Aorta (tissue), 5 donors: ENCODE data around the gene PLEKHA1. TPM values are rescaled to one million over a fixed set of nuclear protein-coding genes. Genes with fewer than 3 reads are reported as not detected.

ENCODE experiments used
- ATAC-seq: fragments of 200-7000 bp; cut with Tn5 transposase; one replicate; pipeline ENCODE4 v1.9.1; 2022; ENCODE audit warnings: moderate library complexity; ENCODE audit not compliant: low FRiP score
- DNase-seq, 2 donors: peaks; one replicate each; pipeline ENCODE4 v3.0.0-alpha.2; 2020
- H3K27ac ChIP-seq, 2 donors: one replicate each; pipeline ENCODE4 v1.5.1; 2013; ENCODE audit warnings: low read length in 2 of 2, mild to moderate bottlenecking in 2 of 2, moderate library complexity in 2 of 2, control low read depth in 1 of 2, inconsistent platforms in 1 of 2, low read depth in 1 of 2
- H3K27me3 ChIP-seq, 2 donors: one replicate each; pipeline ENCODE4 v1.6.1; 2013; ENCODE audit warnings: control low read depth in 1 of 2, low read length in 1 of 2, mild to moderate bottlenecking in 1 of 2, moderate library complexity in 1 of 2; ENCODE audit not compliant: insufficient read depth in 2 of 2, control insufficient read depth in 1 of 2
- H3K36me3 ChIP-seq, 2 donors: one replicate each; pipeline ENCODE4 v1.6.1; 2013; ENCODE audit warnings: control low read depth in 1 of 2, low read length in 1 of 2, mild to moderate bottlenecking in 1 of 2; ENCODE audit not compliant: insufficient read depth in 2 of 2, control insufficient read depth in 1 of 2
- H3K4me1 ChIP-seq, 2 donors: one replicate each; pipeline ENCODE4 v1.6.1; 2013; ENCODE audit warnings: low read length in 2 of 2, control low read depth in 1 of 2, mild to moderate bottlenecking in 1 of 2, moderate library complexity in 1 of 2; ENCODE audit not compliant: insufficient read depth in 2 of 2, control insufficient read depth in 1 of 2
- H3K4me3 ChIP-seq, 2 donors: one replicate each; pipeline ENCODE4 v1.5.1; 2013; ENCODE audit warnings: low read length in 2 of 2, control low read depth in 1 of 2, mild to moderate bottlenecking in 1 of 2
- H3K9me3 ChIP-seq: one replicate; pipeline ENCODE4 v1.6.1; 2013; ENCODE audit warnings: mild to moderate bottlenecking, low read length; ENCODE audit not compliant: control insufficient read depth
- WGBS, 2 donors: extraction: QIAGEN DNeasy Blood & Tissue Kit; methylation state at CpG; one replicate each; pipeline ENCODE4 v1.1.7; 2013; 5-methylcytosine and 5-hydroxymethylcytosine counted together
- intact Hi-C, 2 donors: fragments of 100-400 bp; cut with DNase I; formaldehyde crosslinking; loops; one replicate each; pipeline versions ENCODE4 v1.14.2 to v1.15.0; 2022
- polyA plus RNA-seq, 2 donors: library from polyadenylated mRNA; stranded (reverse); fragments of 200-250 nt; gene quantifications; one replicate each; pipeline ENCODE4 v1.2.3, GENCODE V29; 2013
- total RNA-seq, 2 donors: library from RNA; stranded (reverse); fragmentation: NEBNext Ultra II Directional; extraction: Animal tissue kit (Norgen Biotek cat#: 25700); gene quantifications; one replicate each; pipeline ENCODE4 v1.2.1, GENCODE V29; 2021
- donor health status: healthy with polysubstance abuse.
- donor health status: Bipolar disorder and iron deficiency.
- donor health status: DM: no; HTN: no; CAD: no.
- donor health status: DM: no; HTN: no; CAD: no.
- donor health status: DM: yes; HTN: yes; CAD: no.

The PLEKHA1 gene
- total and polyA plus RNA-seq, 4 donors, result 16.3 to 46.1 (median 28.4) TPM

DNA sequence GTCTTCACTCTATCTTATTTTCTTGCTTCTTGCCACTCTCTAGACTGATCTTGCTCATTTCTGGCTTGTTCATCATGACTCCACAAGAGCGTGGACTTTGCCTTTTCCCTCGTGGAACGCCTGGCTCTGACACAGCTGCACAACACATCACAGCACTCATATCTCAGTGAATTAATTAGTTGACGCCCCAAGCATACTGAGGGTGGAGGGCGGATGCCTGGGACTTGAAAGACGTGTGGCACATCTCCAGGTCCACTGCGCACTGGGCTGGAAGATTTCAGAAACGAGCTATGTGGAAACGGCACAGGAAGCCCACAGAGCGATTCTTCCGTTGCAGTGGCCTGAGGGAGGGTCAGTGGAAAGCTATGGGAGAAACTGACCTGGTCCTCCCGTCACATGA lies 23.6 kb upstream of the PLEKHA1 start:
- DNase-seq (no peak), ATAC-seq (no peak)
- Histone ChIP-seq H3K9me3 (no peaks in the 10 kb centered on the region), H3K27me3 (no peaks in the 10 kb centered on the region), H3K4me3 (no peak overlapping the region), H3K27ac (no peak overlapping the region), H3K36me3 (no peaks in the 10 kb centered on the region), H3K4me1 (no peaks in the 10 kb centered on the region)
- 87 to 89% methylated on average over 12 of the region's 12 CpGs for WGBS, 2 donors
- intact Hi-C loops, result no loop called here

DNA sequence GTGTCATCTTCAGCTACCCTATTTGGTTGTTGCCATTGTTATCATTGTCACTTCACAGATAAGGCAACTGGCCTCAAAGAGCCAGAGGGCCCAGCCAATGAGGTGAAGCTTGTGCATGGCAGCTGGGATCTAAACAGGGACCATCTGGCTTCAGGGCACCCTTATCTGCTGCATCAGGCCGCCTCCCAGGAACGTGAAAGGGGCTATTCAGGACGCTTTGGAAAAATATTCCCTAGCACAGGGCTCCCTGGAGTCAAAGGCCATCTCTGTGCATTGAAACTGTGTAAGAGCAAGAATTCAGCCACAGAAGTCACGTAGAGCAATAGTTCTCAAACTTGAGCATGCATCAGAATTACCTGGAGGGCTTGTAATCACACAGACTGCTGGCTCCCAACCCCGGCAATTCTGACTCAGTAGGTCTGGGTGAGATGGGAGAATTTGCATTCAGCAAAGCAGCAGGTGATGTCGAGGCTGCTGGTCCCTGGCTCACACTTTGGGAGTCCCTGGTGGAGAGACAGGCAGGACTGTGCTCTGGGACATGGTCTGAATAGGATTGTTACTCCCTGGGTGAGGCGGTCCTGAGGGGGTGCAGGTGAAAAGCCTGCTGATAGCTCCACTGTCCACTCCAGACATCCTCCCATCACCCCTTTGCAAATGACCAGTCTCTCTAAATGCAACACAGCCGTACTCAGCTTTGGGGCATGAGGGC lies 21.5 kb upstream of the PLEKHA1 start:
- 81% methylated on average over 8 of the region's 8 CpGs for WGBS, 2 donors
- H3K27ac ChIP-seq, result no peak overlapping the region
- intact Hi-C loops, result no loop called here
- no peaks in the 10 kb centered on the region for H3K27me3 ChIP-seq
- H3K36me3 ChIP-seq, result no peaks in the 10 kb centered on the region
- H3K4me3 ChIP-seq, result no peak overlapping the region
- DNase-seq, result no peak
- no peak for ATAC-seq
- no peaks in the 10 kb centered on the region for H3K4me1 ChIP-seq
- H3K9me3 ChIP-seq, result no peaks in the 10 kb centered on the region

DNA sequence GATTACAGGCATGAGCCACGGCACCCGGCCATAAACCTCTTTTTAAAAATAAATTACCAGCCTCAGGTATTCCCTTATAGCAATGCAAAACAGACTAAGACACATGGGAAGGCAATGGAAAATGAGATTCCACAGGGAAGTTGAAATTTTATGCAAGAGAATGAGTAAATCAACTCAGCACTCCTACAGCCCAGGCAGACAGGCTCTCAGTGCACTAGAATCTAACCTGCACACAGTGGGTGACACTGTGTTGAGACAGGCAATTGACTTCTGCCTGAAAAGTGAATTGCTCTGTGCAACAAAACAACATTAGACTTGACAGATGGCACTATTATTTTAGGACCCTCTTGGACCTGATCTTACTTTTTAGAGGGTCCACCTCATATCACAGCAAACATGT lies 20.1 kb upstream of the PLEKHA1 start:
- WGBS, 2 donors, result 87 to 93% methylated on average over 2 of the region's 2 CpGs
- no peaks in the 10 kb centered on the region for H3K4me1 ChIP-seq
- ATAC-seq, result no peak
- intact Hi-C loops, result no loop called here
- no peak overlapping the region for H3K4me3 ChIP-seq
- no peaks in the 10 kb centered on the region for H3K9me3 ChIP-seq
- H3K36me3 ChIP-seq, result no peaks in the 10 kb centered on the region
- no peak for DNase-seq
- no peak overlapping the region for H3K27ac ChIP-seq
- H3K27me3 ChIP-seq, result no peaks in the 10 kb centered on the region

DNA sequence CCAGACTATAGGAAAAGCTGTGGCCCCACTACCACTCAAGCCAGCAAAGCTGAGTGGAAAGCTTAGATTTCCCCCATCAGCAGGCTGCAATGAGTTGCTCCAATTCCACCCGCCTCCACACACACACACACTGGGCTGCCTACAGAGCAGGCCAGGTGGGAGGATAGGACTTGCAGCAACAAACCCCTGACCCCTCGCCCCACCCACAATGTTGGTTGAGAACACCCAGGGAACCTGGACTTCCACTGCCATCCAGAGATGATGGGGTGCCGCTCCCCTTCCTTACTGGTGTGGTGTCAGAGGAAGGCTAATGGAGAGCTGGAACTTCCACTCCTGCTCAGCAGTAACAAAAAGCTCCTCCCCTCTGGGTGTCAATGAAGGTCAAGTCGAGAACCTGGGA lies 16.8 kb upstream of the PLEKHA1 start:
- Histone ChIP-seq H3K4me1 (no peaks in the 10 kb centered on the region), H3K27me3 (no peaks in the 10 kb centered on the region), H3K36me3 (no peaks in the 10 kb centered on the region), H3K4me3 (no peak overlapping the region), H3K9me3 (no peaks in the 10 kb centered on the region), H3K27ac (no peak overlapping the region)
- 95 to 97% methylated on average over 4 of the region's 4 CpGs for WGBS, 2 donors
- intact Hi-C loops, result no loop called here
- no peak for DNase-seq
- ATAC-seq, result no peak

DNA sequence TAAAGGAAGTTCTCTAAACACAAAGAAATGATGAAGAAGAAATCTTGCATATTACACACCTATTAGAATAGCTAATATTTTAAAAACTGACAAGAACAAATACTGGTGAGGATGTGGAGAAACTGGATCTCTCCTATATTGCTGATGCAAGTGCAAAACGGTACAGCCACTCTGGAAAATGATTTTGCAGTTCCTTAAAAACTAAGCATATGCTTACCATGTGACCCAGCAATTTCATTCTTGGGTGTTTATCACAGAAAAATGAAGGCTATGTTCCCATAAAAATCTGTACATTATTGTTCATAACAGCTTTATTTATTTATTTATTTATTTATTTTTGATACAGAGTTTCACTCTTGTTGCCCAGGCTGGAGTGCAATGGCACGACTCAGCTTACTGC lies 14.9 kb upstream of the PLEKHA1 start:
- Histone ChIP-seq H3K27me3 (no peaks in the 10 kb centered on the region), H3K27ac (no peak overlapping the region), H3K36me3 (no peaks in the 10 kb centered on the region), H3K4me3 (no peak overlapping the region), H3K4me1 (peaks cover 0 to 4% of the 10 kb centered on the region in 2 donors), H3K9me3 (no peaks in the 10 kb centered on the region)
- ATAC-seq, result no peak
- no peak for DNase-seq
- intact Hi-C loops, result no loop called here
- 94 to 96% methylated on average over 2 of the region's 2 CpGs for WGBS, 2 donors

DNA sequence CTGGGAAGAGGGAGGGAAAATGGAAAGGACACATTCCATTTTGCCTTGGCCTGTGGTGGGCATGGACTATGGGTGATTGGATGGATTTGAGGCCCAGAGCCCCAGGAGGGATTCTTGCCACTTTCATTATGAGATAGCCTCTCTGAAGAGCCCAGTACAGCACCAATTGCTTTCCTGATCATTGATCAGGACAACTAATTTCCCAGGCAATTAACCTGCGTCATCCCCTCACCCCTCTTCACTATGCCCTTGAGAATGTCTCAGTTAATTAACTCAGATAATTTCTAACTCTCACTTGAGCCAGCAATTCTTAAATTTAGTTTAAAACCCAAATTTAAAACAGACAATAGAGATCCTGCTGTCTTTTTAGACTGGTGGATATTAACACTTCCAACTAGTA lies 13.5 kb upstream of the PLEKHA1 start:
- Histone ChIP-seq H3K4me1 (peaks cover 0 to 4% of the 10 kb centered on the region in 2 donors), H3K36me3 (no peaks in the 10 kb centered on the region), H3K27ac (no peak overlapping the region), H3K27me3 (no peaks in the 10 kb centered on the region), H3K9me3 (no peaks in the 10 kb centered on the region), H3K4me3 (no peak overlapping the region)
- no peak for ATAC-seq
- 99 to 100% methylated on average over 1 of the region's 1 CpG for WGBS, 2 donors
- intact Hi-C loops, result no loop called here
- no peak for DNase-seq

DNA sequence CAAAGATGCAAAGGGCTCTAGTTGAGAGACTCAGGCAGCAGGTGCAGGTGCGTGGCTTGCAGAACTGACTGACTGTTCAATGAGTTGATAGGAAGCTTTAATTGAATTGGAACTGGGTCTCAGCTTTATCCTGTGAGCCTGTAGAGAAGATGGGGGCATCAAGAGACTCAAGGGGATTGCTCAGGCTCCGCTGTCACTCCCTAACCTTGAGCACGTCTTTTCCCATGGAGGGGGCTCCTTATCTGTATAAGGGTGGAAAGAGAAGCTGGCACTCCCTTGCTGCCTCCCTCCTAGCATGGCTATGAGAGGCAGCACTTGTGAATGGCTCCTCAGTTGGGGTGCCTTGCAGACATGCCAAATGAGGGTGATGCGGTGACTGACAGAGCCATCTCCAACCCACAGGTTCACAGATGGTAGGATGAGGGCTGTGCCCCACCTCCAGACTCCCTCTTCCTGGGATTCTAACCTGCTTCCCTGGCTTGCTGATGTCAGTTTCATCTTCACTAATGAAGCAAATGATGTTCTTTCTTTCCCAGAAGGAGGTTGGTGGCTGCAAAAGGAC lies 12.4 kb upstream of the PLEKHA1 start:
- peaks cover 0 to 4% of the 10 kb centered on the region in 2 donors for H3K4me1 ChIP-seq
- intact Hi-C loops, result no loop called here
- no peaks in the 10 kb centered on the region for H3K9me3 ChIP-seq
- H3K27ac ChIP-seq, result no peak overlapping the region
- H3K27me3 ChIP-seq, result no peaks in the 10 kb centered on the region
- no peak for ATAC-seq
- WGBS, 2 donors, result 98 to 100% methylated on average over 4 of the region's 4 CpGs
- no peak for DNase-seq
- no peak overlapping the region for H3K4me3 ChIP-seq
- H3K36me3 ChIP-seq, result no peaks in the 10 kb centered on the region

DNA sequence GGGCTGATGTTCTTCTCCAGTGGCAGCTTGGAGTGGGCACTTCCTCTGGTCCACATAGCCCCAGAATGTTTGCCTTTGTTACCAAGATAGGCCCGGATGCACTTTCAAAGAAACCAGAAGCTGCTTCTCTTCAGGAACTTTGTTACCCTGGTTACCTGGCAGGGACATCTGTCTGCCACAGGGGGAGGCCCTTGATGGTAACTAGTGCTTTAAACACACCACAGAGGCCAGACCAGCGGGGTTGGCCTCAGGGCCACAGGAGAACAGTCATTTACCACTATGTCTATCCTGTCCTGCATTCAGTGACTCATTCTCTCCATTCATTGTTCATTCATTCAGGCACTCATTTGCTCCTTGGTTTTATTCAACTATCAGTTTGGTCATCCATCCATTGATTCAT lies 11.9 kb upstream of the PLEKHA1 start:
- H3K9me3 ChIP-seq, result no peaks in the 10 kb centered on the region
- no peak overlapping the region for H3K27ac ChIP-seq
- intact Hi-C loops, result no loop called here
- H3K36me3 ChIP-seq, result no peaks in the 10 kb centered on the region
- no peak overlapping the region for H3K4me3 ChIP-seq
- DNase-seq (no peak), ATAC-seq (no peak)
- peaks cover 0 to 4% of the 10 kb centered on the region in 2 donors for H3K4me1 ChIP-seq
- 63 to 67% methylated on average over 2 of the region's 2 CpGs for WGBS, 2 donors
- H3K27me3 ChIP-seq, result no peaks in the 10 kb centered on the region

DNA sequence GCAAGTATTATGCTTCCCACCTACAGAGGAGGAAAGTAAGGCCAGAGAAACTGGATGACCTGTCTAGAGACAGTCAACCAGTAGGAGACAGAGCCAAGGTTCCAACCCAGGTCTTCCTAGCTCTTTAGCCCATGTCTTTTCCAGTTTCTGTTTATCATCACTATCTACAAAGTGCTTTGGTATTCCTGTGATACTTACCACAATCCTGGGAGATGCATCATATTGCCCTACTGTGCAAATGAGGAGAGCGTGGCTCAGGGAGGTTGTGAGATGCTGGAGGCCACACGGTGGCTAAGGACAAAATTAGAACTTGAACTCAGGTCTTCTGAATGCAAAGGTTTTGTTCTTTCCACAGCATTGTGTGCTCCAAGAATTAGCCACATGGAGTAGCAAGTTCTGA lies 11.2 kb upstream of the PLEKHA1 start:
- no peak overlapping the region for H3K4me3 ChIP-seq
- H3K27me3 ChIP-seq, result no peaks in the 10 kb centered on the region
- 59 to 79% methylated on average over 2 of the region's 2 CpGs for WGBS, 2 donors
- no peaks in the 10 kb centered on the region for H3K36me3 ChIP-seq
- intact Hi-C loops, result no loop called here
- H3K9me3 ChIP-seq, result no peaks in the 10 kb centered on the region
- no peak overlapping the region for H3K27ac ChIP-seq
- DNase-seq, result no peak
- ATAC-seq, result no peak
- peaks cover 0 to 4% of the 10 kb centered on the region in 2 donors for H3K4me1 ChIP-seq
